PC-9 (cell line): Measurements from ENCODE around the gene ANO1. TPM values are rescaled to one million over a fixed set of nuclear protein-coding genes. Genes with fewer than 3 reads are reported as not detected.

Experiments
- BruUV-seq: library from RNA; stranded (reverse); fragments of 400-500 nt; replicated peaks from 2 replicates; lab custom pipeline; 2021; lab: Mats Ljungman, UMichigan
- CTCF ChIA-PET: fragments of 300-600 bp; sonication (Branson Sonifier 250); formaldehyde crosslinking; loops from one replicate; lab custom pipeline; 2022; ENCODE audit warnings: antibody characterized with exemption; lab: Charles Lee
- POLR2A ChIA-PET: fragments of 300-600 bp; sonication (Branson Sonifier 250); formaldehyde crosslinking; loops from one replicate; lab custom pipeline; 2022; ENCODE audit warnings: antibody characterized with exemption; ENCODE audit not compliant: unreplicated experiment; lab: Charles Lee
- DNase-seq, 2 experiments: peaks; one replicate each; pipeline versions ENCODE4 v3.0.0 to v3.0.0-alpha.2; 2015 to 2022; ENCODE audit warnings: mixed read lengths in 1 of 2
- H2AFZ ChIP-seq: fragments of 200-600 bp; sonication (generic); 2 replicates; pipeline ENCODE4 v1.8.1; 2017; ENCODE audit warnings: antibody characterized with exemption
- H3F3A ChIP-seq: fragments of 200-600 bp; sonication (generic); 2 replicates; pipeline ENCODE4 v1.8.1; 2017; ENCODE audit warnings: antibody characterized with exemption, mild to moderate bottlenecking, low read depth; ENCODE audit not compliant: insufficient read depth
- H3K27ac ChIP-seq: fragments of 200-600 bp; sonication (generic); 2 replicates; pipeline ENCODE4 v1.6.1; 2016; ENCODE audit warnings: mixed run types
- H3K27me3 ChIP-seq: fragments of 200-600 bp; sonication (generic); 2 replicates; pipeline ENCODE4 v1.6.1; 2016; ENCODE audit warnings: low read depth, mixed run types; ENCODE audit not compliant: insufficient read depth
- H3K36me3 ChIP-seq: fragments of 200-600 bp; sonication (generic); 2 replicates; pipeline ENCODE4 v1.6.1; 2016; ENCODE audit warnings: low read depth, mixed run types
- H3K4me1 ChIP-seq: fragments of 200-600 bp; sonication (generic); replicated peaks from 2 replicates; pipeline ENCODE4 v1.6.1; 2016; ENCODE audit warnings: mixed run types; ENCODE audit not compliant: insufficient read depth
- H3K4me2 ChIP-seq: fragments of 200-600 bp; sonication (generic); 2 replicates; pipeline ENCODE4 v1.6.1; 2017; ENCODE audit warnings: mixed run types
- H3K4me3 ChIP-seq: fragments of 200-600 bp; sonication (generic); 2 replicates; pipeline ENCODE4 v1.6.1; 2016; ENCODE audit warnings: mixed run types
- H3K79me2 ChIP-seq: fragments of 200-600 bp; sonication (generic); 2 replicates; pipeline ENCODE4 v1.6.1; 2017; ENCODE audit warnings: low read depth, mixed run types
- H3K9me2 ChIP-seq: fragments of 200-600 bp; sonication (generic); 2 replicates; pipeline ENCODE4 v1.8.1; 2017; ENCODE audit warnings: mild to moderate bottlenecking; ENCODE audit not compliant: insufficient read depth
- H3K9me3 ChIP-seq: fragments of 200-600 bp; sonication (generic); 2 replicates; pipeline ENCODE4 v1.8.1; 2016; ENCODE audit warnings: low read depth; ENCODE audit not compliant: insufficient read depth
- H4K20me1 ChIP-seq: fragments of 200-600 bp; sonication (generic); 2 replicates; pipeline ENCODE4 v1.8.1; 2017; ENCODE audit not compliant: insufficient read depth
- EZH2 ChIP-seq: fragments of 200-600 bp; sonication (generic); IDR thresholded peaks from 2 replicates; pipeline ENCODE4 v1.8.0; 2017; ENCODE audit warnings: antibody characterized with exemption, low read depth
- intact Hi-C: fragments of 100-400 bp; cut with micrococcal nuclease; formaldehyde crosslinking; loops from one replicate; pipeline ENCODE4 v1.10.0; 2022; ENCODE audit not compliant: unreplicated experiment
- total RNA-seq: library from RNA; stranded (reverse); gene quantifications from 2 replicates; pipeline ENCODE4 v1.2.3, GENCODE V29; 2021
- TF ChIP-seq, protein P1 (sequence below): fragments of 200-600 bp; sonication (generic); conservative IDR thresholded peaks from 2 replicates; pipeline ENCODE4 v1.6.1; 2017; ENCODE audit warnings: mixed run types, antibody characterized with exemption, mild to moderate bottlenecking, moderate library complexity

Gene ANO1
- total RNA-seq, 1 experiment from 2014 or later = 107 TPM

DNA sequence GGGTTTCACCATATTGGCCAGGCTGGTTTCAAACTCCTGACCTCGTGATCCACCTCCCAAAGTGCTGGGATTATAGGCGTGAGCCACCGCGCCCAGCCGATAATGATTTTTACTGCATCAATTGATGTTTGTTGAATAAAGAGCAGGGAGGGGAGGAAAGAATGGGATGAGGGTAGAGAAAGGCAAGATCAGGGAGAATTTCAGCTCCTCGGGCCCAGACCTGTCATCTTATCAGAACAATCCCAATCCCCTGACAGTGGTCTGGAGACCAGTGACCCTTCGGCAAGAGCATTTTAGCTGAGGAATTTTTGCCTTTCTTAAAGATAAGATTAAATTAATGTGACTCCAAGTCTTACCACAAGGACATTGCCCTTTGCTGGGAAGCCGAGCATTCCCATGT is 15.0 kb upstream of the ANO1 start:
- peaks cover 9% of the 10 kb centered on the region; the same call in 1 of the 2 replicates for H3K79me2 ChIP-seq
- H2AFZ ChIP-seq = no peak overlapping the region
- CTCF ChIA-PET = no interaction called here
- TF ChIP-seq, protein P1, sequence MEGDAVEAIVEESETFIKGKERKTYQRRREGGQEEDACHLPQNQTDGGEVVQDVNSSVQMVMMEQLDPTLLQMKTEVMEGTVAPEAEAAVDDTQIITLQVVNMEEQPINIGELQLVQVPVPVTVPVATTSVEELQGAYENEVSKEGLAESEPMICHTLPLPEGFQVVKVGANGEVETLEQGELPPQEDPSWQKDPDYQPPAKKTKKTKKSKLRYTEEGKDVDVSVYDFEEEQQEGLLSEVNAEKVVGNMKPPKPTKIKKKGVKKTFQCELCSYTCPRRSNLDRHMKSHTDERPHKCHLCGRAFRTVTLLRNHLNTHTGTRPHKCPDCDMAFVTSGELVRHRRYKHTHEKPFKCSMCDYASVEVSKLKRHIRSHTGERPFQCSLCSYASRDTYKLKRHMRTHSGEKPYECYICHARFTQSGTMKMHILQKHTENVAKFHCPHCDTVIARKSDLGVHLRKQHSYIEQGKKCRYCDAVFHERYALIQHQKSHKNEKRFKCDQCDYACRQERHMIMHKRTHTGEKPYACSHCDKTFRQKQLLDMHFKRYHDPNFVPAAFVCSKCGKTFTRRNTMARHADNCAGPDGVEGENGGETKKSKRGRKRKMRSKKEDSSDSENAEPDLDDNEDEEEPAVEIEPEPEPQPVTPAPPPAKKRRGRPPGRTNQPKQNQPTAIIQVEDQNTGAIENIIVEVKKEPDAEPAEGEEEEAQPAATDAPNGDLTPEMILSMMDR = no peak
- no peak for TF ChIP-seq EZH2
- H3K4me3 ChIP-seq = no peak overlapping the region
- peak overlapping the region; percentile 88 for H3K27ac ChIP-seq
- BruUV-seq = no TSS peak
- H3K4me2 ChIP-seq = peak overlapping the region; percentile 71
- H3F3A ChIP-seq = peaks cover 51% of the 10 kb centered on the region
- peaks cover 80% of the 10 kb centered on the region for H3K4me1 ChIP-seq
- intact Hi-C loops = loop anchor here (10.0 kb wide), 1 partner anchor 118 kb away; no protein-coding TSS in a partner anchor
- no peaks in the 10 kb centered on the region for H3K36me3 ChIP-seq
- no peaks in the 10 kb centered on the region for H3K27me3 ChIP-seq
- H3K9me2 ChIP-seq = no peaks in the 10 kb centered on the region
- H4K20me1 ChIP-seq = no peaks in the 10 kb centered on the region
- DNase-seq = no peak
- H3K9me3 ChIP-seq = no peaks in the 10 kb centered on the region; the same call in 1 of the 2 replicates
- POLR2A ChIA-PET = no interaction called here

- no peaks in the 10 kb centered on the region for H3K27me3 ChIP-seq
- CTCF ChIA-PET = no interaction called here
- no peaks in the 10 kb centered on the region for H3K9me2 ChIP-seq
- peaks cover 55% of the 10 kb centered on the region for H3F3A ChIP-seq
- BruUV-seq = no TSS peak
- H2AFZ ChIP-seq = no peak overlapping the region
- TF ChIP-seq, protein P1 = no peak
- no peak for TF ChIP-seq EZH2
- H3K4me1 ChIP-seq = peaks cover 85% of the 10 kb centered on the region
- intact Hi-C loops = loop anchor here (10.0 kb wide), 1 partner anchor 119 kb away; no protein-coding TSS in a partner anchor
- H3K4me2 ChIP-seq = peak overlapping the region; percentile 71
- H4K20me1 ChIP-seq = no peaks in the 10 kb centered on the region
- POLR2A ChIA-PET = no interaction called here
- no peaks in the 10 kb centered on the region for H3K9me3 ChIP-seq
- no peaks in the 10 kb centered on the region for H3K36me3 ChIP-seq
- peak; percentile 29 to 74 for DNase-seq
- H3K27ac ChIP-seq = peak overlapping the region; percentile 88
- H3K79me2 ChIP-seq = peaks cover 9% of the 10 kb centered on the region; the same call in 1 of the 2 replicates
- H3K4me3 ChIP-seq = no peak overlapping the region
Measured at GRCh38 chr11:70063555-70063954, 14.6 kb upstream of the ANO1 start.

- intact Hi-C loops = loop anchor here (10.0 kb wide), 1 partner anchor 119 kb away; no protein-coding TSS in a partner anchor
- ChIA-PET POLR2A (interaction anchor here (0.6 kb wide), 1 partner anchor 81 kb away, joined by 3 read pairs; no protein-coding TSS in a partner anchor), CTCF (interaction anchor here (0.5 kb wide), 1 partner anchor 351 kb away, joined by 6 read pairs; no protein-coding TSS in a partner anchor)
- Histone ChIP-seq H3K9me3 (no peaks in the 10 kb centered on the region), H3K4me2 (peak overlapping the region; percentile 71), H3K27ac (peak overlapping the region; percentile 88), H4K20me1 (no peaks in the 10 kb centered on the region), H3K36me3 (no peaks in the 10 kb centered on the region), H3F3A (peaks cover 61% of the 10 kb centered on the region), H3K4me3 (no peak overlapping the region), H3K4me1 (peaks cover 91% of the 10 kb centered on the region), H3K27me3 (no peaks in the 10 kb centered on the region), H3K79me2 (peaks cover 9% of the 10 kb centered on the region; the same call in 1 of the 2 replicates), H2AFZ (no peak overlapping the region), H3K9me2 (no peaks in the 10 kb centered on the region)
- TSS peak; percentile 74 for BruUV-seq
- DNase-seq = no peak
- TF ChIP-seq, protein P1 = no peak
- no peak for TF ChIP-seq EZH2
Measured at GRCh38 chr11:70064008-70064725, 13.9 kb upstream of the ANO1 start.
